Right lobe of liver (tissue), 4 donors: ENCODE measurements around the gene SORBS2.

Experiments used
- POLR2A ChIP-seq: fragments of 450-650 bp; IDR thresholded peaks from one replicate; pipeline ENCODE4 v1.6.1; 2017; ENCODE audit warnings: antibody characterized with exemption, mild to moderate bottlenecking
- TF ChIP-seq, protein P1 (sequence below), 4 donors: fragments of 200-600 bp in 3 of 4; fragments of 450-650 bp in 1 of 4; IDR thresholded peaks; one replicate each; pipeline versions ENCODE4 v1.5.1 to v1.8.0; 2016 to 2022; ENCODE audit warnings: antibody characterized with exemption in 4 of 4, mild to moderate bottlenecking in 2 of 4
- donor health status: DM: no; HTN: no; CAD: no.
- donor health status: DM: no; HTN: no; CAD: no.
- donor health status: DM: no; HTN: yes; CAD: no.

DNA sequence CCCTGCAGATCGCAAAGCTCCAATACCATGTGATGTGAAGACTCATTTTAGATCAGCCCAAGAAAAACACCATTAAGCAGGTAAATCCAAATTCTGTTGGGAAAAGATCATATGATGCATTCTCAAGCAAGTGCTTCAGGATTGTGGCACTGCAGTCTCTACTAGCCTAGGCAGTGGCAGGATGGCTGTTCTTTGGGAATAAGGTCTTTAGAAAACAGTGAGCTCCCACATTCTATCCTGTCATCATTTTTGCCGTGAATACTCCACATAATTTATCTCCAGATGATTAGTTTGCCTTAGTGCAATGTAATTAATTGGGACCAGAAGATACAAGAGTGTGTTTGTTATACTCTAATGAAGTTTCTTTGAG lies 18.9 kb downstream of the SORBS2 start:
- TF ChIP-seq POLR2A, result no peak
- TF ChIP-seq, protein P1, sequence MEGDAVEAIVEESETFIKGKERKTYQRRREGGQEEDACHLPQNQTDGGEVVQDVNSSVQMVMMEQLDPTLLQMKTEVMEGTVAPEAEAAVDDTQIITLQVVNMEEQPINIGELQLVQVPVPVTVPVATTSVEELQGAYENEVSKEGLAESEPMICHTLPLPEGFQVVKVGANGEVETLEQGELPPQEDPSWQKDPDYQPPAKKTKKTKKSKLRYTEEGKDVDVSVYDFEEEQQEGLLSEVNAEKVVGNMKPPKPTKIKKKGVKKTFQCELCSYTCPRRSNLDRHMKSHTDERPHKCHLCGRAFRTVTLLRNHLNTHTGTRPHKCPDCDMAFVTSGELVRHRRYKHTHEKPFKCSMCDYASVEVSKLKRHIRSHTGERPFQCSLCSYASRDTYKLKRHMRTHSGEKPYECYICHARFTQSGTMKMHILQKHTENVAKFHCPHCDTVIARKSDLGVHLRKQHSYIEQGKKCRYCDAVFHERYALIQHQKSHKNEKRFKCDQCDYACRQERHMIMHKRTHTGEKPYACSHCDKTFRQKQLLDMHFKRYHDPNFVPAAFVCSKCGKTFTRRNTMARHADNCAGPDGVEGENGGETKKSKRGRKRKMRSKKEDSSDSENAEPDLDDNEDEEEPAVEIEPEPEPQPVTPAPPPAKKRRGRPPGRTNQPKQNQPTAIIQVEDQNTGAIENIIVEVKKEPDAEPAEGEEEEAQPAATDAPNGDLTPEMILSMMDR (IDR thresholded peaks at IDR 0.05), result no peak
